HG03066 (cell line): ENCODE measurements around the gene TUBA8.
"Not testable (repeated sequence)": the region's sequence is repeated elsewhere in the genome, so short reads cannot be mapped to it uniquely, and the experiment has no call there.

Source experiments
- ATAC-seq: cut with Tn5 transposase; IDR thresholded peaks from one replicate; pipeline ENCODE4 v1.9.1; 2021; ENCODE audit warnings: low read depth; ENCODE audit not compliant: unreplicated experiment

The TUBA8 gene

GRCh38 chr22:18110194-18110953, at the start of gene TUBA8:
Gene TUBA8, plus strand, starts transcription at chr22:18110809. Its CDS starts 57 bp downstream, at chr22:18110866.
- ATAC-seq = no peak

GRCh38 chr22:18062421-18062820, 48.2 kb upstream of the TUBA8 start:
- no peak for ATAC-seq

- no peak for ATAC-seq
These were observed 47.3 kb upstream of the TUBA8 start for GRCh38 chr22:18063306-18063705.

- not testable (repeated sequence) for ATAC-seq
These were observed 46.9 kb upstream of the TUBA8 start for GRCh38 chr22:18063715-18064114.

- ATAC-seq = no peak
These were observed 46.0 kb upstream of the TUBA8 start for GRCh38 chr22:18064636-18065035.

GRCh38 chr22:18065256-18065655, 45.4 kb upstream of the TUBA8 start:
- ATAC-seq = no peak

- ATAC-seq = no peak
These were observed 44.3 kb upstream of the TUBA8 start for GRCh38 chr22:18066181-18066859.

GRCh38 chr22:18067121-18067520, 43.5 kb upstream of the TUBA8 start:
- no peak for ATAC-seq

- ATAC-seq = no peak
These were observed 42.9 kb upstream of the TUBA8 start for GRCh38 chr22:18067548-18068341.

GRCh38 chr22:18068381-18068988, 42.1 kb upstream of the TUBA8 start:
- no peak for ATAC-seq

- ATAC-seq = no peak
These were observed 41.6 kb upstream of the TUBA8 start for GRCh38 chr22:18069041-18069440.

- ATAC-seq = no peak
These were observed 40.6 kb upstream of the TUBA8 start for GRCh38 chr22:18070041-18070440.

GRCh38 chr22:18070556-18071306, 39.9 kb upstream of the TUBA8 start:
- ATAC-seq = no peak

- not testable (repeated sequence) for ATAC-seq
These were observed 39.2 kb upstream of the TUBA8 start for GRCh38 chr22:18071307-18071967.

GRCh38 chr22:18071968-18072310, 38.7 kb upstream of the TUBA8 start:
- ATAC-seq = no peak

- ATAC-seq = no peak
These were observed 37.1 kb upstream of the TUBA8 start for GRCh38 chr22:18073467-18073866.

- not testable (repeated sequence) for ATAC-seq
These were observed 36.7 kb upstream of the TUBA8 start for GRCh38 chr22:18073927-18074326.

- ATAC-seq = no peak
These were observed 35.4 kb upstream of the TUBA8 start for GRCh38 chr22:18075101-18075719.
